Effector memory CD8-positive, alpha-beta T cell (primary cell): Measurements from ENCODE around the gene ANKRD65.
"Not testable (repeated sequence)": the region's sequence is repeated elsewhere in the genome, so short reads cannot be mapped to it uniquely, and the experiment has no call there.

ENCODE experiments used
- ATAC-seq: fragments of 150-1000 bp; cut with Tn5 transposase; replicated peaks from 2 replicates; pipeline ENCODE4 v1.10.0; 2021; ENCODE audit warnings: mild to moderate bottlenecking, moderate library complexity
- DNase-seq, 3 experiments: peaks; one replicate each; pipeline ENCODE4 v3.0.0; 2021
- H3K27ac Mint-ChIP-seq, 2 donors: one replicate each; pipeline ENCODE4 v1.8.0; 2022; ENCODE audit warnings: mild to moderate bottlenecking in 2 of 2, mixed read lengths in 2 of 2, moderate library complexity in 2 of 2
- H3K27me3 Mint-ChIP-seq, 2 donors: one replicate each; pipeline ENCODE4 v1.8.0; 2022; ENCODE audit warnings: mixed read lengths in 2 of 2
- H3K36me3 Mint-ChIP-seq: one replicate; pipeline ENCODE4 v1.8.0; 2022; ENCODE audit warnings: mild to moderate bottlenecking, moderate library complexity, mixed read lengths; ENCODE audit not compliant: insufficient read depth
- H3K4me1 Mint-ChIP-seq, 2 donors: one replicate each; pipeline ENCODE4 v1.8.0; 2022; ENCODE audit warnings: low read depth in 2 of 2, mixed read lengths in 2 of 2
- H3K4me3 Mint-ChIP-seq, 2 donors: one replicate each; pipeline ENCODE4 v1.8.0; 2022; ENCODE audit warnings: mild to moderate bottlenecking in 2 of 2, mixed read lengths in 2 of 2, moderate library complexity in 2 of 2
- H3K9me3 Mint-ChIP-seq, 2 donors: one replicate each; pipeline ENCODE4 v1.8.0; 2022; ENCODE audit warnings: mixed read lengths in 2 of 2

The ANKRD65 gene

GRCh38 chr1:1422465-1423244 lies 1.6 kb upstream of the ANKRD65 start:
- Mint-ChIP-seq H3K4me1 (peaks cover 0 to 2% of the 10 kb centered on the region in 2 donors), H3K36me3 (no peaks in the 10 kb centered on the region), H3K27me3 (peaks cover 23 to 55% of the 10 kb centered on the region in 2 donors), H3K4me3 (no peak overlapping the region), H3K27ac (no peak overlapping the region), H3K9me3 (no peaks in the 10 kb centered on the region)
- DNase-seq (no peak), ATAC-seq (no peak)

GRCh38 chr1:1421907-1422464 lies 910 bp upstream of the ANKRD65 start:
- H3K4me3 Mint-ChIP-seq: no peak overlapping the region
- H3K27ac Mint-ChIP-seq: no peak overlapping the region
- no peaks in the 10 kb centered on the region for H3K36me3 Mint-ChIP-seq
- DNase-seq: no peak
- no peaks in the 10 kb centered on the region for H3K9me3 Mint-ChIP-seq
- H3K4me1 Mint-ChIP-seq: peaks cover 0 to 2% of the 10 kb centered on the region in 2 donors
- no peak for ATAC-seq
- H3K27me3 Mint-ChIP-seq: peaks cover 23 to 55% of the 10 kb centered on the region in 2 donors

GRCh38 chr1:1420654-1421141 lies 378 bp downstream of the ANKRD65 start:
- peaks cover 18 to 44% of the 10 kb centered on the region in 2 donors for H3K27me3 Mint-ChIP-seq
- no peak overlapping the region for H3K27ac Mint-ChIP-seq
- H3K4me3 Mint-ChIP-seq: peak overlapping the region in 1 of 2 donors; percentile 31
- H3K36me3 Mint-ChIP-seq: no peaks in the 10 kb centered on the region
- ATAC-seq (no peak), DNase-seq (no peak)
- no peaks in the 10 kb centered on the region for H3K9me3 Mint-ChIP-seq
- H3K4me1 Mint-ChIP-seq: no peaks in the 10 kb centered on the region

- Mint-ChIP-seq H3K9me3 (no peaks in the 10 kb centered on the region), H3K4me3 (no peak overlapping the region), H3K27me3 (peaks cover 16 to 37% of the 10 kb centered on the region in 2 donors), H3K4me1 (no peaks in the 10 kb centered on the region), H3K36me3 (no peaks in the 10 kb centered on the region), H3K27ac (no peak overlapping the region)
- DNase-seq (no peak), ATAC-seq (no peak)
Measured at GRCh38 chr1:1419813-1420653, 1.0 kb downstream of the ANKRD65 start.

- Mint-ChIP-seq H3K27me3 (peaks cover 10 to 31% of the 10 kb centered on the region in 2 donors), H3K4me3 (no peak overlapping the region), H3K36me3 (no peaks in the 10 kb centered on the region), H3K4me1 (no peaks in the 10 kb centered on the region), H3K9me3 (no peaks in the 10 kb centered on the region), H3K27ac (no peak overlapping the region)
- DNase-seq (no peak), ATAC-seq (no peak)
Measured at GRCh38 chr1:1419363-1419812, 1.7 kb downstream of the ANKRD65 start.

- Mint-ChIP-seq H3K27me3 (peaks cover 8 to 27% of the 10 kb centered on the region in 2 donors), H3K9me3 (no peaks in the 10 kb centered on the region), H3K4me3 (no peak overlapping the region), H3K4me1 (no peaks in the 10 kb centered on the region), H3K36me3 (no peaks in the 10 kb centered on the region), H3K27ac (no peak overlapping the region)
- no peak for ATAC-seq
- DNase-seq: no peak
Measured at GRCh38 chr1:1418464-1419362, 2.4 kb downstream of the ANKRD65 start.

- not testable (repeated sequence) for H3K27ac Mint-ChIP-seq, H3K9me3 Mint-ChIP-seq, H3K4me3 Mint-ChIP-seq, ATAC-seq, DNase-seq, H3K36me3 Mint-ChIP-seq, H3K4me1 Mint-ChIP-seq
- peaks cover 6 to 24% of the 10 kb centered on the region in 2 donors for H3K27me3 Mint-ChIP-seq
Measured at GRCh38 chr1:1417825-1418463, 3.1 kb downstream of the ANKRD65 start.

GRCh38 chr1:1417396-1417795 lies 3.7 kb downstream of the ANKRD65 start:
- peaks cover under 1 to 18% of the 10 kb centered on the region in 2 donors for H3K27me3 Mint-ChIP-seq
- not testable (repeated sequence) for DNase-seq, ATAC-seq, H3K9me3 Mint-ChIP-seq, H3K27ac Mint-ChIP-seq, H3K36me3 Mint-ChIP-seq, H3K4me3 Mint-ChIP-seq, H3K4me1 Mint-ChIP-seq

- Mint-ChIP-seq H3K27ac (no peak overlapping the region), H3K9me3 (no peaks in the 10 kb centered on the region), H3K4me1 (no peaks in the 10 kb centered on the region), H3K4me3 (no peak overlapping the region), H3K27me3 (peaks cover 0 to 4% of the 10 kb centered on the region in 2 donors), H3K36me3 (no peaks in the 10 kb centered on the region)
- DNase-seq: no peak
- no peak for ATAC-seq
Measured at GRCh38 chr1:1415751-1416150, 5.3 kb downstream of the ANKRD65 start.

- not testable (repeated sequence) for H3K27ac Mint-ChIP-seq, H3K4me3 Mint-ChIP-seq, H3K36me3 Mint-ChIP-seq, H3K9me3 Mint-ChIP-seq, DNase-seq, ATAC-seq, H3K4me1 Mint-ChIP-seq, H3K27me3 Mint-ChIP-seq
Measured at GRCh38 chr1:1412311-1412902, 8.7 kb downstream of the ANKRD65 start.

GRCh38 chr1:1411626-1412025 lies 9.4 kb downstream of the ANKRD65 start:
- Mint-ChIP-seq H3K36me3 (peaks cover 10% of the 10 kb centered on the region), H3K4me3 (no peak overlapping the region), H3K4me1 (peaks cover 4 to 8% of the 10 kb centered on the region in 2 donors), H3K27ac (peak overlapping the region in 1 of 2 donors; percentile 31), H3K9me3 (no peaks in the 10 kb centered on the region), H3K27me3 (no peaks in the 10 kb centered on the region)
- ATAC-seq: no peak
- no peak for DNase-seq

- H3K27me3 Mint-ChIP-seq, H3K9me3 Mint-ChIP-seq, DNase-seq, ATAC-seq, H3K27ac Mint-ChIP-seq, H3K4me3 Mint-ChIP-seq: not testable (repeated sequence)
- peaks cover 23% of the 10 kb centered on the region for H3K36me3 Mint-ChIP-seq
- peaks cover 8 to 14% of the 10 kb centered on the region in 2 donors for H3K4me1 Mint-ChIP-seq
Measured at GRCh38 chr1:1410238-1410637, 10.8 kb downstream of the ANKRD65 start.
